ENCODE measurements around the gene SMAD6.

DNA sequence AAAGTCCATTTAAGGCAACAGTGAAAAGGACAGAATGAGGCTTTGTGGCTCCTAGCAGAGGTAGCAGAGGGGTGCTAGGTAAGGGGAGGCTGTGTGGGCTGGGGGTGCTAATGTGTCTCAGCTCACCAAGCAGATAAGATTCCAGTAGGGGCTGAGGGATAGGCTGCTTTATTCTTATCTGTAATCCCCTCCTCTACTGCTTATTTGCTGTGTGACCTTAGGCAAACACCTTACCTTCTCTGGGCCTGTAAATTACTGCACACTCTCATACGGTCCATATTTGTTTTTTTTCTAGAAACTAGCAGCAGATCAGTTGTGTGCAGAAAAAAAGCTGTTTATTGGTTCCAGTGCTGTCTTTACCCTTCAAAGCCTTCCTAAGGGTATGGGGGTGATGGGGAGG is 52.8 kb downstream of the SMAD6 start:
- TF ChIP-seq, protein P1, sequence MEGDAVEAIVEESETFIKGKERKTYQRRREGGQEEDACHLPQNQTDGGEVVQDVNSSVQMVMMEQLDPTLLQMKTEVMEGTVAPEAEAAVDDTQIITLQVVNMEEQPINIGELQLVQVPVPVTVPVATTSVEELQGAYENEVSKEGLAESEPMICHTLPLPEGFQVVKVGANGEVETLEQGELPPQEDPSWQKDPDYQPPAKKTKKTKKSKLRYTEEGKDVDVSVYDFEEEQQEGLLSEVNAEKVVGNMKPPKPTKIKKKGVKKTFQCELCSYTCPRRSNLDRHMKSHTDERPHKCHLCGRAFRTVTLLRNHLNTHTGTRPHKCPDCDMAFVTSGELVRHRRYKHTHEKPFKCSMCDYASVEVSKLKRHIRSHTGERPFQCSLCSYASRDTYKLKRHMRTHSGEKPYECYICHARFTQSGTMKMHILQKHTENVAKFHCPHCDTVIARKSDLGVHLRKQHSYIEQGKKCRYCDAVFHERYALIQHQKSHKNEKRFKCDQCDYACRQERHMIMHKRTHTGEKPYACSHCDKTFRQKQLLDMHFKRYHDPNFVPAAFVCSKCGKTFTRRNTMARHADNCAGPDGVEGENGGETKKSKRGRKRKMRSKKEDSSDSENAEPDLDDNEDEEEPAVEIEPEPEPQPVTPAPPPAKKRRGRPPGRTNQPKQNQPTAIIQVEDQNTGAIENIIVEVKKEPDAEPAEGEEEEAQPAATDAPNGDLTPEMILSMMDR (conservative IDR thresholded peaks at IDR 0.05; ENCODE audit: low read length) = no peak
- no peak for TF ChIP-seq EZH2phosphoT487 (IDR thresholded peaks at IDR 0.05; ENCODE audit: borderline replicate concordance)
